ENCODE measurements around the gene COL6A1. TPM values are rescaled to one million over a fixed set of nuclear protein-coding genes. Genes with fewer than 3 reads are reported as not detected.

COL6A1 gene
- total RNA-seq, 5 donors from 2014 or later (not counting 1 experiment from before 2014, with no cell fraction given): 4.2 to 25.3 (median 14.6) TPM

GRCh38 chr21:45963232-45963570, 18.4 kb upstream of the COL6A1 start:
- no peak for ATAC-seq (replicated peaks in 1 of 4)
- no peaks in the 10 kb centered on the region for H3K36me3 Mint-ChIP-seq
- peaks cover 0 to 32% of the 10 kb centered on the region in 2 experiments for H3K27me3 ChIP-seq (replicated peaks in 1 of 2; ENCODE audit: control insufficient read depth in 2 of 2, extremely low read depth in 1 of 2, insufficient read depth in 2 of 2, low read length in 1 of 2)
- H3K4me3 Mint-ChIP-seq: no peak overlapping the region
- DNase-seq: no peak
- H3K27ac Mint-ChIP-seq: no peak overlapping the region
- ChIA-PET CTCF (no interaction called here), POLR2A (no interaction called here)
- WGBS (ENCODE audit: insufficient coverage): no CpG with 5 or more reads among the region's 3 CpGs
- peaks cover 7 to 31% (median 9%) of the 10 kb centered on the region in 3 donors for H3K9me3 Mint-ChIP-seq
- no peak overlapping the region for H3K27ac ChIP-seq (ENCODE audit: low read length)
- no peak overlapping the region for H3K4me3 ChIP-seq (ENCODE audit: control insufficient read depth in 1 of 2, extremely low read depth in 1 of 2, low read length in 1 of 2)
- peaks cover 19 to 25% of the 10 kb centered on the region in 2 donors for H3K27me3 Mint-ChIP-seq
- no peaks in the 10 kb centered on the region for H3K9me3 ChIP-seq
- H3K4me1 ChIP-seq (ENCODE audit: control insufficient read depth in 1 of 2, extremely low read depth in 1 of 2, insufficient read depth in 2 of 2, low read length in 2 of 2): no peaks in the 10 kb centered on the region
- no peaks in the 10 kb centered on the region for H3K36me3 ChIP-seq (ENCODE audit: control insufficient read depth in 2 of 2, extremely low read depth in 1 of 2, insufficient read depth in 1 of 2, low read length in 1 of 2)
- no peaks in the 10 kb centered on the region for H3K4me1 Mint-ChIP-seq

GRCh38 chr21:45964649-45965048, 16.9 kb upstream of the COL6A1 start:
- POLR2A ChIA-PET: no interaction called here
- 25% methylated on average over 1 of the region's 1 CpG for WGBS (ENCODE audit: insufficient coverage)
- DNase-seq: no peak
- no peaks in the 10 kb centered on the region for H3K36me3 ChIP-seq (ENCODE audit: control insufficient read depth in 2 of 2, extremely low read depth in 1 of 2, insufficient read depth in 1 of 2, low read length in 1 of 2)
- H3K4me3 ChIP-seq (ENCODE audit: control insufficient read depth in 1 of 2, extremely low read depth in 1 of 2, low read length in 1 of 2): no peak overlapping the region
- ATAC-seq (replicated peaks in 1 of 4): no peak
- no peaks in the 10 kb centered on the region for H3K9me3 ChIP-seq
- H3K4me3 Mint-ChIP-seq: no peak overlapping the region
- H3K27me3 Mint-ChIP-seq: peaks cover 15 to 19% of the 10 kb centered on the region in 2 donors
- H3K27ac Mint-ChIP-seq: no peak overlapping the region
- CTCF ChIA-PET: no interaction called here
- H3K36me3 Mint-ChIP-seq: no peaks in the 10 kb centered on the region
- peaks cover 0 to 29% of the 10 kb centered on the region in 2 experiments for H3K27me3 ChIP-seq (replicated peaks in 1 of 2; ENCODE audit: control insufficient read depth in 2 of 2, extremely low read depth in 1 of 2, insufficient read depth in 2 of 2, low read length in 1 of 2)
- H3K9me3 Mint-ChIP-seq: peaks cover 7 to 31% (median 9%) of the 10 kb centered on the region in 3 donors
- H3K27ac ChIP-seq (ENCODE audit: low read length): no peak overlapping the region
- H3K4me1 Mint-ChIP-seq: no peaks in the 10 kb centered on the region
- no peaks in the 10 kb centered on the region for H3K4me1 ChIP-seq (ENCODE audit: control insufficient read depth in 1 of 2, extremely low read depth in 1 of 2, insufficient read depth in 2 of 2, low read length in 2 of 2)

DNA sequence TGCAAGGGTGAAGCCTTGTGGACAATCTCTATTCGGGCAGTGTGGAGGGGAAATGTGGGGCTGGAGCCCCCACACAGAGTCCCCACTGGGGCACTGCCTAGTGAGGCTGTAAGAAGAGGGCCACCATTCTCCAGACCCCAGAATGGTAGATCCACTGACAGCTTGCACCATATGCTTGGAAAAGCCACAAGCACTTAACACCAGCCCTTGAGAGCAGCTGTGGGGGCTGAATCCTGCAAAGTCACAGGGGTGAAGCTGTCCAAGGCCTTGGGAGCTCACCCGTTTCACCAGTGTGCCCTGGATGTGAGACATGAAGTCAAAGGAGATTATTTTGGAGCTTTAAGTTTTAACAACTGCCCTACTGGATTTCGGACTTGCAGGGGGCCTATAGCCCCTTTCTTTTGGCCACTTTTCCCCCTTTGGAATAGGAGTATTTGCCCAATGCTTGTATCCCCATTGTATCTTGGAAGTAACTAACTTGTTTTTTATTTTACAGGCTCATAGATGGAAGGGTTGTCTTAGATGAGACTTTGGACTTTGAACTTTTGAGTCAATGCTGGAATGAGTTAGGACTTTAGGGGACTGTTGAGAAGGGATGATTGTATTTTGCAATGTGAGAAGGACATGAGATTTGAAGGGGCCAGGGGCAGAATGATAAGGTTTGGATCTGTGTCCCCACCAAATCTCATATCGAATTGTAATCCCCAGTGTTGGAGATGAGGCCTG, 16.3 kb upstream of the COL6A1 start:
- Mint-ChIP-seq H3K27ac (no peak overlapping the region), H3K9me3 (peaks cover 7 to 31% (median 9%) of the 10 kb centered on the region in 3 donors), H3K36me3 (no peaks in the 10 kb centered on the region), H3K4me3 (no peak overlapping the region), H3K27me3 (peaks cover 18% of the 10 kb centered on the region in 2 donors), H3K4me1 (no peaks in the 10 kb centered on the region)
- ATAC-seq (replicated peaks in 1 of 4) (no peak), DNase-seq (no peak)
- Histone ChIP-seq H3K9me3 (no peaks in the 10 kb centered on the region), H3K36me3 (ENCODE audit: control insufficient read depth in 2 of 2, extremely low read depth in 1 of 2, insufficient read depth in 1 of 2, low read length in 1 of 2) (no peaks in the 10 kb centered on the region), H3K4me1 (ENCODE audit: control insufficient read depth in 1 of 2, extremely low read depth in 1 of 2, insufficient read depth in 2 of 2, low read length in 2 of 2) (peaks cover 0 to under 1% of the 10 kb centered on the region in 2 experiments), H3K27me3 (replicated peaks in 1 of 2; ENCODE audit: control insufficient read depth in 2 of 2, extremely low read depth in 1 of 2, insufficient read depth in 2 of 2, low read length in 1 of 2) (peaks cover 0 to 28% of the 10 kb centered on the region in 2 experiments), H3K4me3 (ENCODE audit: control insufficient read depth in 1 of 2, extremely low read depth in 1 of 2, low read length in 1 of 2) (no peak overlapping the region), H3K27ac (ENCODE audit: low read length) (no peak overlapping the region)
- POLR2A ChIA-PET: no interaction called here
- CTCF ChIA-PET: no interaction called here
- 67% methylated on average over 1 of the region's 4 CpGs for WGBS (ENCODE audit: insufficient coverage)

DNA sequence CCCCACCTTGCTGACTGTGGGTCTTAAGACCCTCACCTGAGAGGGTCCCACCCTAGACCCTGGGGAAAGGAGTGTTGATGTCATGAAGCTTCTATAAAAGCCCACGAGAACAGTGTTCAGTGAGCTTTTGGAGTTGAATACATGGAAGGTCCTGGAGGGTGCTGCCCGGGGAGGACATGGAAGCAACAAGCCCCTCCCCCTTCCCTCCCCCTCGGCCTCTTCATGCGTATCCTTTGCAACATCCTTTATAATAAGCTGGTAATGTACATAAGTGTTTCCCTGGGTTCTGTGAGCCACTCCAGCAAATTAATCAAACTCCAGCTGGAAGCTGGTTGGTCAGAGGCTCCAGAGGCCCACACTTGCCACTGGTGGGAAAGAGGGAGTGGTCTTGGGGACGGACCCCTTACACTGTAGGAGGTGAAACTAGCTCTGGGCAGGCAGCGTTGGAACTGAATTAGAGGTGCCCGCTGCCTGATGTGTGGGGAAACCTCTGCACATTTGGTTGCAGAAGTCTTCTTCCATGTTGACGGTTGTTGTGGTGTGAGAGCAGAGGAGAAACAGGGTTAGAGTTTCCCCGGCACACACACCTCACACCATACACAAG, 14.7 kb upstream of the COL6A1 start:
- Mint-ChIP-seq H3K4me1 (no peaks in the 10 kb centered on the region), H3K4me3 (no peak overlapping the region), H3K9me3 (peaks cover 7 to 22% (median 9%) of the 10 kb centered on the region in 3 donors), H3K36me3 (no peaks in the 10 kb centered on the region), H3K27ac (no peak overlapping the region), H3K27me3 (peaks cover 9 to 10% of the 10 kb centered on the region in 2 donors)
- ChIA-PET CTCF (no interaction called here), POLR2A (no interaction called here)
- Histone ChIP-seq H3K9me3 (no peaks in the 10 kb centered on the region), H3K27me3 (replicated peaks in 1 of 2; ENCODE audit: control insufficient read depth in 2 of 2, extremely low read depth in 1 of 2, insufficient read depth in 2 of 2, low read length in 1 of 2) (peaks cover 0 to 36% of the 10 kb centered on the region in 2 experiments), H3K27ac (ENCODE audit: low read length) (no peak overlapping the region), H3K4me3 (ENCODE audit: control insufficient read depth in 1 of 2, extremely low read depth in 1 of 2, low read length in 1 of 2) (no peak overlapping the region), H3K4me1 (ENCODE audit: control insufficient read depth in 1 of 2, extremely low read depth in 1 of 2, insufficient read depth in 2 of 2, low read length in 2 of 2) (peaks cover 0 to 9% of the 10 kb centered on the region in 2 experiments), H3K36me3 (ENCODE audit: control insufficient read depth in 2 of 2, extremely low read depth in 1 of 2, insufficient read depth in 1 of 2, low read length in 1 of 2) (no peaks in the 10 kb centered on the region)
- 50% methylated on average over 1 of the region's 9 CpGs for WGBS (ENCODE audit: insufficient coverage)
- no peak for DNase-seq
- ATAC-seq (replicated peaks in 1 of 4): no peak

DNA sequence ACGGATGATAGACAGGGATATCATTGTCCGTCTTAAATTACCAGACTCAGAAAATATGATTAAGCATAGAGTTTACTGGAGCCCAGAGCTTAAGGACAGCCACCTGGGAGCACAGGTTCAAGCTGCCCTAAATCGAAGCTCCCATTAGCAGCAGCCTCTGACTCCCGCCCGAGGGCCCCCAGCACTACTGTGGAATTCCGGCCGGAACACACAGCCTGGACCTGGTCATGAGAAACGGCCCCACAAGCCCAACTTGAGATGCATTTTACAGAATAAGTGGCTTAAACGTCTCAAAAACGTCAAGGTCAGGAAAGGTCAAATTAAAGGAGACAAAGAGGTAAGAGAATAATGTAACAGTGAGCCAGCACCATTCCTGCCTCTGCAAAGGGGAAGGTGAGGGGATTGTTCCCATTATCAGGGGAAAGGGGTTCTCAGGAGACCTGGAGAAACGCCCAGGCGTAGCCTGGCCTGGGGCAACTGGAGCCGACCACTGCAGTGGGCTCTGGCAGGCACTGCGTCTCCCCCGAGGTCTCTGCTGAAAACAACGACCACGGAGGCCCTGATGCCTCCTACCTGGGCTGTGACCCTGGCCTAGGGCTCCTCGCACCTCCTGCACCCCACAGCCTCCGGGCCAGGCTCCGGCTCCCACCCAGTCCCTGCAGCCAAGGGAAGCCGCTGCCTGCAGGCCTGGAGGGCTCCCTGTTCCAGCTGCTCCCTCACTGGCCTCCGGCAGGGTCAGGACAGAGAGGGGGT, 11.5 kb upstream of the COL6A1 start:
- WGBS (ENCODE audit: insufficient coverage): 72% methylated on average over 22 of the region's 22 CpGs
- POLR2A ChIA-PET: no interaction called here
- Mint-ChIP-seq H3K27me3 (peaks cover 3 to 13% of the 10 kb centered on the region in 2 donors), H3K27ac (no peak overlapping the region), H3K9me3 (peaks cover 0 to 5% (median 0%) of the 10 kb centered on the region in 3 donors), H3K4me3 (no peak overlapping the region), H3K36me3 (no peaks in the 10 kb centered on the region), H3K4me1 (peaks cover 6 to 9% (median 7%) of the 10 kb centered on the region in 3 donors)
- CTCF ChIA-PET: interaction anchor here in 1 of 2 donors (0.6 kb wide), 1 partner anchor 423 kb away, joined by 3 read pairs; no protein-coding TSS in a partner anchor
- H3K4me1 ChIP-seq (ENCODE audit: control insufficient read depth in 1 of 2, extremely low read depth in 1 of 2, insufficient read depth in 2 of 2, low read length in 2 of 2): peaks cover 7 to 40% of the 10 kb centered on the region in 2 experiments
- no peaks in the 10 kb centered on the region for H3K36me3 ChIP-seq (ENCODE audit: control insufficient read depth in 2 of 2, extremely low read depth in 1 of 2, insufficient read depth in 1 of 2, low read length in 1 of 2)
- DNase-seq (no peak), ATAC-seq (replicated peaks in 1 of 4) (no peak)
- no peak overlapping the region for H3K27ac ChIP-seq (ENCODE audit: low read length)
- no peaks in the 10 kb centered on the region for H3K9me3 ChIP-seq
- peaks cover 0 to 62% of the 10 kb centered on the region in 2 experiments for H3K27me3 ChIP-seq (replicated peaks in 1 of 2; ENCODE audit: control insufficient read depth in 2 of 2, extremely low read depth in 1 of 2, insufficient read depth in 2 of 2, low read length in 1 of 2)
- H3K4me3 ChIP-seq (ENCODE audit: control insufficient read depth in 1 of 2, extremely low read depth in 1 of 2, low read length in 1 of 2): no peak overlapping the region

Data from T-cell (primary cell).